Esophagus squamous epithelium (tissue), 4 donors: ENCODE data around the gene THBS1.

Source experiments
- CTCF ChIP-seq, 6 experiments: fragments of 450-650 bp in 4 of 6; fragments of 200-600 bp in 2 of 6; sonication (generic) in 2 of 6; IDR thresholded peaks; one replicate each; pipeline ENCODE4 v1.5.1; 2016 to 2019; ENCODE audit warnings: antibody characterized with exemption in 6 of 6, mild to moderate bottlenecking in 4 of 6, moderate library complexity in 4 of 6
- POLR2A ChIP-seq, 4 donors: fragments of 450-650 bp; IDR thresholded peaks; one replicate each; pipeline ENCODE4 v1.6.1; 2017; ENCODE audit warnings: antibody characterized with exemption in 4 of 4, mild to moderate bottlenecking in 4 of 4, moderate library complexity in 3 of 4

- TF ChIP-seq CTCF (IDR thresholded peaks at IDR 0.05) (peak in 2 of 6 experiments; percentile 18 to 21), POLR2A (IDR thresholded peaks at IDR 0.05) (no peak)
Measured at GRCh38 chr15:39593656-39594445, 13.0 kb downstream of the THBS1 start.
